CD4-positive, alpha-beta T cell treated with Interleukin-17A for 4 hours (primary cell): ENCODE data around the gene COPB2.
A peak's percentile ranks its signal among the peaks of the same experiment; 100 is the strongest.
"Not testable (repeated sequence)": the region's sequence is repeated elsewhere in the genome, so short reads cannot be mapped to it uniquely, and the experiment has no call there.

Experiments
- DNase-seq: peaks from one replicate; pipeline ENCODE4 v3.0.0-alpha.2; 2020; ENCODE audit warnings: mixed read lengths

The COPB2 gene

GRCh38 chr3:139377378-139377777 lies 12.1 kb downstream of the COPB2 start:
- DNase-seq = no peak

- DNase-seq = no peak
These were observed 15.3 kb downstream of the COPB2 start for GRCh38 chr3:139374099-139374498.

- DNase-seq = no peak
These were observed 24.9 kb downstream of the COPB2 start for GRCh38 chr3:139364549-139364948.

- no peak for DNase-seq
These were observed 28.2 kb downstream of the COPB2 start for GRCh38 chr3:139361276-139361675.

- no peak for DNase-seq
These were observed 30.4 kb downstream of the COPB2 start for GRCh38 chr3:139358841-139359562.

- no peak for DNase-seq
These were observed 31.5 kb downstream of the COPB2 start for GRCh38 chr3:139357899-139358298.

- DNase-seq = no peak
These were observed 33.6 kb downstream of the COPB2 start for GRCh38 chr3:139355891-139356290.

GRCh38 chr3:139355476-139355875 lies 34.0 kb downstream of the COPB2 start:
- no peak for DNase-seq

- DNase-seq = no peak
These were observed 34.8 kb downstream of the COPB2 start for GRCh38 chr3:139354661-139355060.

- no peak for DNase-seq
These were observed 35.4 kb downstream of the COPB2 start for GRCh38 chr3:139353920-139354556.

GRCh38 chr3:139346771-139347170 lies 42.7 kb downstream of the COPB2 start:
- no peak for DNase-seq

- peak; percentile 82 for DNase-seq
These were observed 45.3 kb downstream of the COPB2 start, which contains the start of gene MRPS22 for GRCh38 chr3:139343895-139344856. MRPS22 (plus strand) TSS chr3:139344020; CDS start chr3:139344027, 7 bp downstream.

GRCh38 chr3:139342054-139342453 lies 47.4 kb downstream of the COPB2 start:
- no peak for DNase-seq

GRCh38 chr3:139340784-139341183 lies 48.7 kb downstream of the COPB2 start:
- DNase-seq = no peak

GRCh38 chr3:139339219-139339906 lies 50.1 kb downstream of the COPB2 start:
- no peak for DNase-seq

GRCh38 chr3:139338405-139338804 lies 51.0 kb downstream of the COPB2 start:
- DNase-seq = no peak

GRCh38 chr3:139334675-139335074 lies 54.8 kb downstream of the COPB2 start:
- not testable (repeated sequence) for DNase-seq

- DNase-seq = no peak
These were observed 57.4 kb downstream of the COPB2 start for GRCh38 chr3:139332092-139332491.

- peak; percentile 90 for DNase-seq
These were observed 60.0 kb downstream of the COPB2 start for GRCh38 chr3:139329364-139329850.

GRCh38 chr3:139328356-139328755 lies 61.1 kb downstream of the COPB2 start:
- no peak for DNase-seq

- peak; percentile 13 for DNase-seq
These were observed 61.6 kb downstream of the COPB2 start for GRCh38 chr3:139327861-139328260.

- no peak for DNase-seq
These were observed 62.2 kb downstream of the COPB2 start for GRCh38 chr3:139327231-139327630.
